ENCODE results near the gene CCDC157. TPM values are rescaled to one million over a fixed set of nuclear protein-coding genes. Genes with fewer than 3 reads are reported as not detected.

The CCDC157 gene
- total and polyA plus RNA-seq, 2 of the 4 experiments (the other 2 are of a cell fraction) = 0.90 to 2.2 TPM

GRCh38 chr22:30396871-30397655, 40.3 kb downstream of the CCDC157 start, which contains the start of gene SEC14L2:
TSS of gene SEC14L2 (plus strand) at chr22:30397018. CDS start at chr22:30397117, 99 bp downstream.
- intact Hi-C loops (cut with micrococcal nuclease) = no loop called here
- DNase-seq = peak; percentile 26
- POLR2A ChIA-PET (ENCODE audit: unreplicated experiment) = interaction anchor here (1.2 kb wide), 1 partner anchor 27 kb away, joined by 3 read pairs; no protein-coding TSS in a partner anchor

More at GRCh38 chr22:30396871-30397655, 40.3 kb downstream of the CCDC157 start, which contains the start of gene SEC14L2:
- H2AK9ac ChIP-seq (replicated peaks; ENCODE audit: low read depth, low read length, poor library complexity) = peak within 1 kb of the TSS; percentile 89
- ATAC-seq (ENCODE audit: low read depth) = peak; percentile 89
- peak within 1 kb of the TSS; percentile 36; the same call in 1 of the 2 replicates for H3K18ac ChIP-seq (ENCODE audit: low read depth, low read length)
- peak within 1 kb of the TSS; percentile 52 for H2BK120ac ChIP-seq (ENCODE audit: low read depth, low read length)
- 0 out of 2 replicates have a peak within 1 kb of the TSS, but pooled peaks have one; percentile 57 for H3K56ac ChIP-seq (ENCODE audit: extremely low read depth, insufficient read depth, low read length)
- peak within 1 kb of the TSS; percentile 57 for H2BK5ac ChIP-seq (ENCODE audit: low read depth, low read length, poor library complexity, severe bottlenecking)
- H2BK15ac ChIP-seq (ENCODE audit: low read depth, low read length) = no peak within 1 kb of the TSS
- H2AK5ac ChIP-seq (ENCODE audit: low read depth, low read length) = peak within 1 kb of the TSS; percentile 86
- peak within 1 kb of the TSS; percentile 39; the same call in 1 of the 2 replicates for H4K5ac ChIP-seq (ENCODE audit: low read depth, low read length)
- H4K20me1 ChIP-seq (ENCODE audit: insufficient read depth, low read length) = peaks cover 16% of the 10 kb centered on the region
- no TSS peak for BruUV-seq (replicated peaks)
- dilution Hi-C loops (cut with HindIII; ENCODE audit: low sequenced_read_pairs, unreplicated experiment) (no loop called here), in situ Hi-C loops (cut with MboI; ENCODE audit: low sequenced_read_pairs) (loop anchor here (10.0 kb wide), 2 partner anchors 88 to 292 kb away; no protein-coding TSS in a partner anchor)
- TF ChIP-seq MAZ (IDR thresholded peaks at IDR 0.05; ENCODE audit: borderline replicate concordance, low read depth, low read length) = 0 out of 2 replicates have a peak, but pooled peaks have one; percentile 35
- no peak for TF ChIP-seq RAD21 (IDR thresholded peaks at IDR 0.05; ENCODE audit: low read length)
- no peak for TF ChIP-seq MAFK (IDR thresholded peaks at IDR 0.05; ENCODE audit: low read depth, low read length)
- TF ChIP-seq POLR2A (IDR thresholded peaks at IDR 0.05; ENCODE audit: low read depth, low read length) = 0 out of 2 replicates have a peak, but pooled peaks have one; percentile 43
- peaks cover 2% of the 10 kb centered on the region; the same call in 1 of the 2 replicates for H3K36me3 ChIP-seq (ENCODE audit: control insufficient read depth, insufficient read depth, low read length)
- H3K4ac ChIP-seq (ENCODE audit: low read depth, low read length) = peak within 1 kb of the TSS; percentile 72
- H2BK20ac ChIP-seq (ENCODE audit: low read depth, low read length) = peak within 1 kb of the TSS; percentile 24; the same call in 1 of the 2 replicates
- no peaks in the 10 kb centered on the region for H3K27me3 ChIP-seq (ENCODE audit: control insufficient read depth, insufficient read depth, low read length)
- H2AFZ ChIP-seq (replicated peaks; ENCODE audit: low read length, poor library complexity) = peak within 1 kb of the TSS; percentile 94
- H3K27ac ChIP-seq (ENCODE audit: insufficient read depth, low read length) = peak within 1 kb of the TSS; percentile 63; the same call in 1 of the 2 replicates
- peak within 1 kb of the TSS; percentile 94 for H3K4me2 ChIP-seq (ENCODE audit: low read depth, low read length)
- 2% methylated on average over 9 of the region's 56 CpGs; no CpG with 5 or more reads in 1 of the 2 experiments for WGBS, 2 experiments (ENCODE audit: extremely low coverage in 2 of 2, insufficient read length in 1 of 2)
- peak within 1 kb of the TSS; percentile 40 to 78; a peak in 3 of 4 replicates for H4K8ac ChIP-seq (ENCODE audit: low read depth in 2 of 2, low read length in 2 of 2)
- no peaks in the 10 kb centered on the region for H3K9me3 ChIP-seq (ENCODE audit: control insufficient read depth, insufficient read depth, low read length)
- CTCF ChIA-PET = interaction anchor here (0.6 to 0.7 kb wide), 2 partner anchors 27 to 109 kb away, joined by 3 to 5 read pairs; no protein-coding TSS in a partner anchor
- H3K4me3 ChIP-seq (ENCODE audit: insufficient read depth, low read depth, low read length) = peak within 1 kb of the TSS; percentile 90
- peak within 1 kb of the TSS; percentile 53 for H4K91ac ChIP-seq (ENCODE audit: insufficient read depth, low read depth, low read length)
- peaks cover 13% of the 10 kb centered on the region for H3K9me1 ChIP-seq (ENCODE audit: insufficient read depth, low read length)
- peak within 1 kb of the TSS; percentile 84 for H3K9ac ChIP-seq (ENCODE audit: low read depth, low read length)
- peak within 1 kb of the TSS; percentile 97 for H3K14ac ChIP-seq (replicated peaks; ENCODE audit: low read depth, low read length)
- peaks cover 15% of the 10 kb centered on the region for H3K4me1 ChIP-seq (ENCODE audit: control insufficient read depth, insufficient read depth, low read length)
- H3K79me1 ChIP-seq (ENCODE audit: low read depth in 1 of 2, low read length in 2 of 2) = peaks cover 17 to 38% of the 10 kb centered on the region in 2 experiments
- peak within 1 kb of the TSS; percentile 97 for H3K23ac ChIP-seq (ENCODE audit: low read depth, low read length)

All from IMR-90 (cell line).